Mesenteric fat pad (tissue), 1 donor: ENCODE data around the gene DNAJC9. TPM values are rescaled to one million over a fixed set of nuclear protein-coding genes. Genes with fewer than 3 reads are reported as not detected.

Source experiments
- total RNA-seq: library from RNA; stranded (reverse); fragmentation: NEBNext Ultra II Directional; extraction: Animal tissue kit (Norgen Biotek cat#: 25700); gene quantifications from one replicate; pipeline ENCODE4 v1.2.1, GENCODE V29; 2021
- donor health status: DM: yes; HTN: yes; CAD: no.

DNAJC9 gene
- total RNA-seq, 1 donor from 2014 or later, result 6.5 TPM

Other genes with a start within 250 kb of the DNAJC9 start
- 28.3 TPM for gene P4HA1, start 150.4 kb downstream of the DNAJC9 start, total RNA-seq
- gene NUDT13, start 136.8 kb downstream of the DNAJC9 start, total RNA-seq, result 1.7 TPM
- 22.0 TPM for gene ECD, start 79.2 kb downstream of the DNAJC9 start, total RNA-seq
- 18.1 TPM for gene FAM149B1, start 79.1 kb downstream of the DNAJC9 start, total RNA-seq
- 91.7 TPM for gene MRPS16, start 5.4 kb upstream of the DNAJC9 start, total RNA-seq
- gene CFAP70, start 111.6 kb upstream of the DNAJC9 start, total RNA-seq, result 2.5 TPM
- 146 TPM for gene ANXA7, start 166.8 kb upstream of the DNAJC9 start, total RNA-seq
- gene MSS51, start 186.3 kb upstream of the DNAJC9 start, total RNA-seq, result 1.6 TPM
- 50.5 TPM for gene PPP3CB, start 248.8 kb upstream of the DNAJC9 start, total RNA-seq